Activated T-cell treated with anti-CD3 and anti-CD28 coated beads, Interleukin-2, amount 50 U/mL, for 72 hours (primary cell): Measurements from ENCODE around the gene FTH1. TPM values are rescaled to one million over a fixed set of nuclear protein-coding genes. Genes with fewer than 3 reads are reported as not detected.
"Not testable (repeated sequence)": the region's sequence is repeated elsewhere in the genome, so short reads cannot be mapped to it uniquely, and the experiment has no call there.

Experiments used
- ATAC-seq, 2 donors: fragments of 150-1000 bp; cut with Tn5 transposase; replicated peaks in 1 of 2; 2 replicates each; pipeline ENCODE4 v1.10.0; 2021; ENCODE audit warnings: moderate library complexity in 2 of 2, mild to moderate bottlenecking in 1 of 2
- DNase-seq, 2 donors: peaks; one replicate each; pipeline ENCODE4 v3.0.0; 2021 to 2022; ENCODE audit warnings: mixed read lengths in 1 of 2
- H3K27ac Mint-ChIP-seq: one replicate; pipeline ENCODE4 v1.8.0; 2022; ENCODE audit warnings: mild to moderate bottlenecking, moderate library complexity, mixed read lengths
- H3K27me3 Mint-ChIP-seq: one replicate; pipeline ENCODE4 v1.8.0; 2022; ENCODE audit warnings: low read depth, mixed read lengths
- H3K36me3 Mint-ChIP-seq, 2 donors: one replicate each; pipeline ENCODE4 v1.8.0; 2022; ENCODE audit warnings: mixed read lengths in 2 of 2, mild to moderate bottlenecking in 1 of 2; ENCODE audit not compliant: insufficient read depth in 2 of 2
- H3K4me1 Mint-ChIP-seq: one replicate; pipeline ENCODE4 v1.8.0; 2022; ENCODE audit warnings: low read depth, mixed read lengths
- H3K4me3 Mint-ChIP-seq, 2 donors: one replicate each; pipeline ENCODE4 v1.8.0; 2022; ENCODE audit warnings: mild to moderate bottlenecking in 2 of 2, mixed read lengths in 2 of 2, moderate library complexity in 2 of 2
- H3K9me3 Mint-ChIP-seq, 2 donors: one replicate each; pipeline ENCODE4 v1.8.0; 2022; ENCODE audit warnings: mixed read lengths in 2 of 2
- total RNA-seq, 2 donors: library from RNA; stranded (reverse); gene quantifications; one replicate each; pipeline ENCODE4 v1.2.3, GENCODE V29; 2022

FTH1 gene
- 1,000 to 10,000 TPM; 1,135 to 1,244 TPM for total RNA-seq

- DNase-seq (peak; percentile 91 to 95), ATAC-seq (peak; percentile 81 to 83)
- H3K36me3 Mint-ChIP-seq = peaks cover 21 to 29% of the 10 kb centered on the region in 2 donors
- peak within 1 kb of the TSS; percentile 84 to 98 for H3K4me3 Mint-ChIP-seq
- no peaks in the 10 kb centered on the region for H3K27me3 Mint-ChIP-seq
- peaks cover 70% of the 10 kb centered on the region for H3K4me1 Mint-ChIP-seq
- H3K27ac Mint-ChIP-seq = peak within 1 kb of the TSS; percentile 94
- H3K9me3 Mint-ChIP-seq = peaks cover 0 to 2% of the 10 kb centered on the region in 2 donors
Observed at GRCh38 chr11:61967116-61967923, at the start of gene FTH1. FTH1 (minus strand) TSS chr11:61967634; CDS start chr11:61967425, 209 bp downstream.

- no peak overlapping the region for H3K27ac Mint-ChIP-seq
- H3K36me3 Mint-ChIP-seq = no peaks in the 10 kb centered on the region
- H3K27me3 Mint-ChIP-seq = no peaks in the 10 kb centered on the region
- DNase-seq (no peak), ATAC-seq (no peak)
- H3K9me3 Mint-ChIP-seq = peaks cover 0 to under 1% of the 10 kb centered on the region in 2 donors
- H3K4me1 Mint-ChIP-seq = no peaks in the 10 kb centered on the region
- H3K4me3 Mint-ChIP-seq = no peak overlapping the region
Observed at GRCh38 chr11:62015615-62016014, 48.2 kb upstream of the FTH1 start.

DNA sequence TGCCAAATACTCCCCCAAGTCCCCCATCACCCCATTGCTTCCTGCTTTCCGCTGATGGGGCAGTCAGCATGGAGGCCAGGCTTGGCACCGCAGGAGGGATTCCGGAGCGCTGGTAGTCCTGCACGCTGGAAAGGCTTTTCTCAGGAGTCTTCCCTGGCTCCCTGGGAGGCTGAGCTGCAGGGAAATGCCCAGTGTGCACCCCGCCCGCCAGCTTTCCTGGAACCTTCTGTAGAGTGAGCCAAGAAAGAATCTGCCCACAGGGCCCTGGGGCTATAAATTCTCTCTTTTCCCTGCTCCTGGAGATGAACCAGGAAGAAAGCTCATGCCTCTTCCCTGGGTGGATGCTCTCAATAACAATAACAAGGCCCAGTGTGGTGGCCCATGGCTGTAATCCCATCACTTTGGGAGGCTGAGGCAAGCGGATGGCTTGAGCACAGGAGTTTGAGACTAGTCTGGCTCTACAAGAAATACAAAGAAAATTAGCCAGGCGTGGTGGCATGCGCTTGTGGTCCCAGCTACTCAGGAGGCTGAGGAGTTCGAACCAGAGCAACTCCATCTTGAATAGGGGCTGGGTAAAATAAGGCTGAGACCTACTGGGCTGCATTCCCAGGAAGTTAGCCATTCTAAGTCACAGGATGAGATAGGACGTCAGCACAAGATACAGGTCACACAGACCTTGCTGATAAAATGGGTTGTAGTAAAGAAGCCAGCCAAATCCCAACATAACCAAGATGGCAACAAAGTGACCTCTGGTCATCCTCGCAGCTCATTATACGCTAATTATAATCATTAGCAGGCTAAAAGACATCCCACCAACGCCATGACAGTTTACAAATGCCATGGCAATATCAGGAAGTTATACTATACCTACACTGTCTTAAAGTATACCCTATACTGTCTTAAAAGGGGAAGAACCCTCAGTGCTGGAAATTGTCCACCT, 46.4 kb upstream of the FTH1 start:
- DNase-seq (no peak), ATAC-seq (no peak)
- Mint-ChIP-seq H3K4me1 (no peaks in the 10 kb centered on the region), H3K36me3 (no peaks in the 10 kb centered on the region), H3K27ac (no peak overlapping the region), H3K9me3 (no peaks in the 10 kb centered on the region), H3K4me3 (no peak overlapping the region), H3K27me3 (no peaks in the 10 kb centered on the region)

DNA sequence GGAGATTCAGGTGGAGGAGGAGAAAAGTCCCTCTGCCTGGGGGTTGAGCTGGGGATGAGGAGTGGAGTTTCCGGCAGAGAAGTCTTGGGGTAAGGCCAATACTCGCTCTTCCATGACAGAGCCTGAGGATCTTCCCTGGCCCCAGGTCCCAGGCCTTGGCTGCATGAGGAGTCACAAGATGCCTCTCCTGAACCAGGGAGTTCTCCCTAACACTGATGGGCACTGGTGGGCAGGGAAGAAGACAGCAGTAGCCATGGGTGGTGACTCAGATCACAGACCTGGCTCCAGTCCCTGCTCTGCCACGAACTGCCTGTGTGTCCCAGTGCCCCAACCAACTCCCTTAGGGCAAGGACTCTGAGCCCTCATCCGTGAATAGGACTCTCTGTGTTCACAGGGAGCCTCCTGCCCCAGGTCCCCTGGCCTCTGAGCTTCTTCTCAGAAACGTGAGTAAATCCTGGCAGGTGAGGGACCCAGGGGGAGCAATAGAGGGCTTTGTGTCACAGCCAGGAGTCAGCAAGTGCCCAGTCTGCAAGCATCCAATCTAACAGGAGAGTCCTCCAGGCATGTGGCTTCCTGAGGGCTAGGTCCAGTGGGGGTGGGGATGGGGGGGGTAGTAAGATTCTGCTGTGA, 45.5 kb upstream of the FTH1 start:
- no peaks in the 10 kb centered on the region for H3K9me3 Mint-ChIP-seq
- H3K4me1 Mint-ChIP-seq = peaks cover 7% of the 10 kb centered on the region
- H3K4me3 Mint-ChIP-seq = no peak overlapping the region
- H3K27ac Mint-ChIP-seq = no peak overlapping the region
- H3K36me3 Mint-ChIP-seq = no peaks in the 10 kb centered on the region
- H3K27me3 Mint-ChIP-seq = no peaks in the 10 kb centered on the region
- no peak for DNase-seq
- ATAC-seq = no peak

- DNase-seq (no peak), ATAC-seq (no peak)
- Mint-ChIP-seq H3K4me1 (peaks cover 11% of the 10 kb centered on the region), H3K27me3 (no peaks in the 10 kb centered on the region), H3K4me3 (no peak overlapping the region), H3K9me3 (no peaks in the 10 kb centered on the region), H3K27ac (no peak overlapping the region), H3K36me3 (no peaks in the 10 kb centered on the region)
Observed at GRCh38 chr11:62012451-62012831, 45.0 kb upstream of the FTH1 start.

- DNase-seq = no peak
- no peaks in the 10 kb centered on the region for H3K9me3 Mint-ChIP-seq
- ATAC-seq = no peak
- peaks cover 11% of the 10 kb centered on the region for H3K4me1 Mint-ChIP-seq
- H3K27ac Mint-ChIP-seq = no peak overlapping the region
- H3K4me3 Mint-ChIP-seq = no peak overlapping the region
- H3K36me3 Mint-ChIP-seq = no peaks in the 10 kb centered on the region
- H3K27me3 Mint-ChIP-seq = peaks cover 1% of the 10 kb centered on the region
Observed at GRCh38 chr11:62011881-62012280, 44.4 kb upstream of the FTH1 start.

DNA sequence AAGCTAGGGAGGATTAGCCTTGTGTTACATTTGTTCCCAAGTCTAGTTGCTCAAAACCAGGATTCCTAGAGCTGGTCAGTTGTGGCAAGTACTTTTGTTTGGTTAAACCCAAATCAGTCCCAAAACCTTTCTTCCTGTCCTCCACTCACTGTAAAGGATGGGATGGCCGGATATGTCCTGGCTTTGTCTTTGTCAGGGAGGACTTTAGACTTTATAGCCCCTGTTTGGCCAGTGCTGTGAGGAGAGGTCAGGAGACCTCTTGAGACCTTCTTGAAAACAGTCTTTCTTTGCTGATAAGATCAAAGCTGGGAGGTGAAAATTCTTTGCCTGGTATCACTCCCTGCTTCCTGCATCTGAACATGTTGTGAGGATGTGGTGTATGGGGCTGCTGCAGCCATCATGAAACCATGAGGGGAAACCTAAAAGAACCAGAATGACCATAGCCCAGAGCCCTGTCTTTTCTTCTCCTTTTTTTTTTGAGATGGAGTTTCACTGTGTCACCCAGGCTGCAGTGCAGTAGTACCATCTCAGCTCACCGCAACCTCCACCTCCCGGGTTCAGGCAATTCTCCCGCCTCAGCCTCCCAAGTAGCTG, 43.6 kb upstream of the FTH1 start:
- ATAC-seq (no peak), DNase-seq (no peak)
- Mint-ChIP-seq H3K27me3 (peaks cover 4% of the 10 kb centered on the region), H3K36me3 (no peaks in the 10 kb centered on the region), H3K4me1 (peaks cover 11% of the 10 kb centered on the region), H3K9me3 (no peaks in the 10 kb centered on the region), H3K4me3 (no peak overlapping the region), H3K27ac (no peak overlapping the region)

- H3K4me1 Mint-ChIP-seq = peaks cover 11% of the 10 kb centered on the region
- ATAC-seq = peak; percentile 90 to 93
Observed at GRCh38 chr11:62008193-62008592, 40.8 kb upstream of the FTH1 start.

GRCh38 chr11:62004473-62004872, 37.0 kb upstream of the FTH1 start:
- Mint-ChIP-seq H3K27me3 (peaks cover 13% of the 10 kb centered on the region), H3K4me3 (no peak overlapping the region), H3K36me3 (peaks cover 0 to 5% of the 10 kb centered on the region in 2 donors), H3K27ac (no peak overlapping the region), H3K4me1 (peaks cover 11% of the 10 kb centered on the region), H3K9me3 (no peaks in the 10 kb centered on the region)
- ATAC-seq (no peak), DNase-seq (no peak)

More at GRCh38 chr11:62008193-62008592, 40.8 kb upstream of the FTH1 start:
- H3K9me3 Mint-ChIP-seq = no peaks in the 10 kb centered on the region
- peaks cover 13% of the 10 kb centered on the region for H3K27me3 Mint-ChIP-seq
- DNase-seq = no peak
- H3K27ac Mint-ChIP-seq = no peak overlapping the region
- no peaks in the 10 kb centered on the region for H3K36me3 Mint-ChIP-seq
- H3K4me3 Mint-ChIP-seq = no peak overlapping the region

GRCh38 chr11:62002283-62002682, 34.8 kb upstream of the FTH1 start:
- DNase-seq, H3K27ac Mint-ChIP-seq, H3K4me3 Mint-ChIP-seq, H3K4me1 Mint-ChIP-seq, ATAC-seq, H3K9me3 Mint-ChIP-seq: not testable (repeated sequence)
- peaks cover 13% of the 10 kb centered on the region for H3K27me3 Mint-ChIP-seq
- peaks cover 5 to 10% of the 10 kb centered on the region in 2 donors for H3K36me3 Mint-ChIP-seq

DNA sequence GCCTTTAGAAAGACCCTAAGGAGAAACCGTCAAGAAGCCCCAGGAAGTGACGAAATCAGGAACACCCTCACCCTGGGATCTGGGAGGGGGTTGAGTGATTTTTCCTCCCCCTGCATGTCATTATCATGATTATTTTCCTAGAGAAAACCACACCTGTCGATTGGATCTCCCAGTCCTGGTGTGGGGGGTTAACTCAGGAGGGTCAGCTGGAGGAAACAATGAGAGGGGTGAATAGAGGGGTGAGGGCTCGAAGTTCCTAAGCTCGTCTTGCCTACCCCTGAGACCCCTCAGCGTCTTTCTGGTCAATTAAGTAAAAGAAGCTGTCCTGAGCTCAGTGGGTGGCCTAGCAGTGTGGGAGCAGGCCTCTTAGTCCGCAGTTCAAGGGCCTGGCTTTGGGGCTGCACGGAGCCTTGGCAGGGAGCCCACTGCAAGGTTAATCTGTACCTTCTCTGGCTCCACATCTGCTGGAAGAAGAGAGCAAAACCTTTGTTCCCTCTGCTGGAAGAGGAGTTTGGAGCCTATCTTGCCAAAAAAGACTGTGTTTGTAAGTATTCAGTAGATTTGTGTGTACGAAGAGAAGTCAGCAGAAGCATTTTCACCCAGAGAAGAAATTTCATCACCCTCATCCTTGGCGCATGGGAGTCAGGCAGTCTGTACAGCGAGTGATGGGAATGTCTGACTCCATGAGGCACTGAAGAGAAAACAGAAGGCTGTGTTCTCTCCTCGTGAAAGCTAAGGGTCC, 34.2 kb upstream of the FTH1 start:
- H3K27ac Mint-ChIP-seq = no peak overlapping the region
- ATAC-seq = no peak

More for the DNA sequence above, 34.2 kb upstream of the FTH1 start:
- Mint-ChIP-seq H3K4me3 (no peak overlapping the region), H3K27me3 (peaks cover 9% of the 10 kb centered on the region), H3K4me1 (no peaks in the 10 kb centered on the region), H3K9me3 (peaks cover 4 to 5% of the 10 kb centered on the region in 2 donors), H3K36me3 (peaks cover 5 to 10% of the 10 kb centered on the region in 2 donors)
- no peak for DNase-seq
